Measurements from ENCODE around the gene WDR26. TPM values are rescaled to one million over a fixed set of nuclear protein-coding genes. Genes with fewer than 3 reads are reported as not detected.
"Not testable (repeated sequence)": the region's sequence is repeated elsewhere in the genome, so short reads cannot be mapped to it uniquely, and the experiment has no call there.

WDR26 gene
- 1 to 10 TPM; 2.0 to 5.8 (median 4.9) TPM for polyA plus RNA-seq (ENCODE audit: low read depth in 6 of 6)

GRCh38 chr1:224434691-224435317, at the start of gene WDR26:
Gene WDR26 (minus strand): TSS chr1:224434797.
- no peaks in the 10 kb centered on the region for H3K27me3 Mint-ChIP-seq
- H3K4me3 Mint-ChIP-seq = peak within 1 kb of the TSS; percentile 84 to 98 (median 98)
- DNase-seq (peak; percentile 86), ATAC-seq (ENCODE audit: low read depth in 2 of 2) (peak; percentile 83 to 86)
- H3K4me1 Mint-ChIP-seq = peaks cover 41 to 52% (median 45%) of the 10 kb centered on the region in 3 donors
- no peaks in the 10 kb centered on the region for H3K36me3 Mint-ChIP-seq
- H3K27ac Mint-ChIP-seq = peak within 1 kb of the TSS; percentile 98 to 99 (median 98)
- no peaks in the 10 kb centered on the region for H3K9me3 Mint-ChIP-seq

- not testable (repeated sequence) for H3K4me1 Mint-ChIP-seq; H3K27me3 Mint-ChIP-seq; DNase-seq; H3K27ac Mint-ChIP-seq; ATAC-seq (ENCODE audit: low read depth in 2 of 2); H3K4me3 Mint-ChIP-seq
- Mint-ChIP-seq H3K9me3 (peaks cover 0 to 11% (median 9%) of the 10 kb centered on the region in 7 donors), H3K36me3 (peaks cover 0 to 28% of the 10 kb centered on the region in 2 donors)
Observed at GRCh38 chr1:224483206-224483605, 48.6 kb upstream of the WDR26 start.

GRCh38 chr1:224482619-224483018, 48.0 kb upstream of the WDR26 start:
- no peak for ATAC-seq (ENCODE audit: low read depth in 2 of 2)
- DNase-seq = no peak
- no peak overlapping the region for H3K27ac Mint-ChIP-seq
- no peaks in the 10 kb centered on the region for H3K27me3 Mint-ChIP-seq
- peaks cover 0 to 13% (median 9%) of the 10 kb centered on the region in 7 donors for H3K9me3 Mint-ChIP-seq
- no peak overlapping the region for H3K4me3 Mint-ChIP-seq
- H3K4me1 Mint-ChIP-seq = no peaks in the 10 kb centered on the region
- H3K36me3 Mint-ChIP-seq = peaks cover 0 to 29% of the 10 kb centered on the region in 2 donors

- Mint-ChIP-seq H3K27me3 (no peaks in the 10 kb centered on the region), H3K4me1 (no peaks in the 10 kb centered on the region), H3K27ac (no peak overlapping the region), H3K4me3 (no peak overlapping the region), H3K36me3 (peaks cover 0 to 29% of the 10 kb centered on the region in 2 donors), H3K9me3 (peaks cover 0 to 13% (median 9%) of the 10 kb centered on the region in 7 donors)
- DNase-seq (no peak), ATAC-seq (ENCODE audit: low read depth in 2 of 2) (no peak)
Observed at GRCh38 chr1:224481601-224482000, 47.0 kb upstream of the WDR26 start.

- peaks cover 0 to 29% of the 10 kb centered on the region in 2 donors for H3K36me3 Mint-ChIP-seq
- not testable (repeated sequence) for DNase-seq; H3K27ac Mint-ChIP-seq; H3K4me1 Mint-ChIP-seq; ATAC-seq (ENCODE audit: low read depth in 2 of 2); H3K27me3 Mint-ChIP-seq; H3K4me3 Mint-ChIP-seq
- H3K9me3 Mint-ChIP-seq = peaks cover under 1 to 13% (median 9%) of the 10 kb centered on the region in 7 donors
Observed at GRCh38 chr1:224480888-224481459, 46.4 kb upstream of the WDR26 start.

GRCh38 chr1:224480200-224480599, 45.6 kb upstream of the WDR26 start:
- H3K27me3 Mint-ChIP-seq; H3K4me3 Mint-ChIP-seq; H3K4me1 Mint-ChIP-seq; ATAC-seq (ENCODE audit: low read depth in 2 of 2); H3K27ac Mint-ChIP-seq; DNase-seq: not testable (repeated sequence)
- Mint-ChIP-seq H3K36me3 (peaks cover 0 to 29% of the 10 kb centered on the region in 2 donors), H3K9me3 (peaks cover 2 to 13% (median 10%) of the 10 kb centered on the region in 7 donors)

GRCh38 chr1:224472806-224473205, 38.2 kb upstream of the WDR26 start:
- DNase-seq (no peak), ATAC-seq (ENCODE audit: low read depth in 2 of 2) (no peak)
- peaks cover 0 to 3% (median 0%) of the 10 kb centered on the region in 3 donors for H3K4me1 Mint-ChIP-seq
- peaks cover 0 to 5% (median 2%) of the 10 kb centered on the region in 7 donors for H3K9me3 Mint-ChIP-seq
- peaks cover 0 to 6% (median 0%) of the 10 kb centered on the region in 3 donors for H3K27me3 Mint-ChIP-seq
- H3K4me3 Mint-ChIP-seq = no peak overlapping the region
- no peak overlapping the region for H3K27ac Mint-ChIP-seq
- H3K36me3 Mint-ChIP-seq = no peaks in the 10 kb centered on the region

GRCh38 chr1:224466154-224466553, 31.6 kb upstream of the WDR26 start:
- Mint-ChIP-seq H3K27ac (no peak overlapping the region), H3K36me3 (no peaks in the 10 kb centered on the region), H3K4me3 (no peak overlapping the region), H3K9me3 (no peaks in the 10 kb centered on the region), H3K27me3 (no peaks in the 10 kb centered on the region), H3K4me1 (peaks cover 0 to 3% (median 0%) of the 10 kb centered on the region in 3 donors)
- ATAC-seq (ENCODE audit: low read depth in 2 of 2) (no peak), DNase-seq (no peak)

- no peak overlapping the region for H3K4me3 Mint-ChIP-seq
- no peaks in the 10 kb centered on the region for H3K36me3 Mint-ChIP-seq
- peaks cover 11 to 33% (median 17%) of the 10 kb centered on the region in 3 donors for H3K4me1 Mint-ChIP-seq
- H3K27ac Mint-ChIP-seq = peak overlapping the region in 5 of 6 donors; percentile 2 to 78 (median 57)
- H3K9me3 Mint-ChIP-seq = no peaks in the 10 kb centered on the region
- no peaks in the 10 kb centered on the region for H3K27me3 Mint-ChIP-seq
- no peak for DNase-seq
- no peak for ATAC-seq (ENCODE audit: low read depth in 2 of 2)
Observed at GRCh38 chr1:224459966-224460365, 25.4 kb upstream of the WDR26 start.

GRCh38 chr1:224458996-224459395, 24.4 kb upstream of the WDR26 start:
- Mint-ChIP-seq H3K4me1 (peaks cover 11 to 33% (median 17%) of the 10 kb centered on the region in 3 donors), H3K27ac (peak overlapping the region in 2 of 6 donors; percentile 57 to 60), H3K36me3 (no peaks in the 10 kb centered on the region), H3K27me3 (no peaks in the 10 kb centered on the region), H3K4me3 (no peak overlapping the region), H3K9me3 (no peaks in the 10 kb centered on the region)
- ATAC-seq (ENCODE audit: low read depth in 2 of 2) = no peak
- DNase-seq = no peak

- no peaks in the 10 kb centered on the region for H3K36me3 Mint-ChIP-seq
- H3K27me3 Mint-ChIP-seq = no peaks in the 10 kb centered on the region
- ATAC-seq (ENCODE audit: low read depth in 2 of 2) = no peak
- H3K27ac Mint-ChIP-seq = peak overlapping the region in 1 of 6 donors; percentile 83
- peaks cover 11 to 33% (median 17%) of the 10 kb centered on the region in 3 donors for H3K4me1 Mint-ChIP-seq
- no peak for DNase-seq
- H3K4me3 Mint-ChIP-seq = peak overlapping the region in 1 of 8 donors; percentile 21
- no peaks in the 10 kb centered on the region for H3K9me3 Mint-ChIP-seq
Observed at GRCh38 chr1:224458296-224458695, 23.7 kb upstream of the WDR26 start.

GRCh38 chr1:224457782-224458144, 23.2 kb upstream of the WDR26 start:
- Mint-ChIP-seq H3K36me3 (no peaks in the 10 kb centered on the region), H3K4me1 (peaks cover 11 to 33% (median 17%) of the 10 kb centered on the region in 3 donors), H3K27ac (no peak overlapping the region), H3K27me3 (no peaks in the 10 kb centered on the region), H3K9me3 (no peaks in the 10 kb centered on the region), H3K4me3 (no peak overlapping the region)
- DNase-seq (no peak), ATAC-seq (ENCODE audit: low read depth in 2 of 2) (no peak)

- Mint-ChIP-seq H3K27me3 (no peaks in the 10 kb centered on the region), H3K36me3 (no peaks in the 10 kb centered on the region), H3K4me3 (no peak overlapping the region), H3K27ac (peak overlapping the region in 2 of 6 donors; percentile 3 to 62), H3K9me3 (no peaks in the 10 kb centered on the region), H3K4me1 (peaks cover 11 to 33% (median 17%) of the 10 kb centered on the region in 3 donors)
- DNase-seq (no peak), ATAC-seq (ENCODE audit: low read depth in 2 of 2) (no peak)
Observed at GRCh38 chr1:224456637-224456953, 22.0 kb upstream of the WDR26 start.

- Mint-ChIP-seq H3K4me1 (peaks cover 9 to 24% (median 15%) of the 10 kb centered on the region in 3 donors), H3K9me3 (no peaks in the 10 kb centered on the region), H3K27me3 (no peaks in the 10 kb centered on the region), H3K36me3 (no peaks in the 10 kb centered on the region), H3K27ac (peak overlapping the region in 1 of 6 donors; percentile 1), H3K4me3 (peak overlapping the region in 1 of 8 donors; percentile 8)
- DNase-seq (no peak), ATAC-seq (ENCODE audit: low read depth in 2 of 2) (no peak)
Observed at GRCh38 chr1:224454402-224455055, 19.9 kb upstream of the WDR26 start.

Measured in naive B cell (primary cell).